ENCODE results near the gene TRA2B. TPM values are rescaled to one million over a fixed set of nuclear protein-coding genes. Genes with fewer than 3 reads are reported as not detected.

TRA2B gene
- 100 to 1,000 TPM; 268 to 301 (median 285) TPM for polyA plus RNA-seq (ENCODE audit: insufficient read length in 4 of 4)

- peak in 3 of 4 donors; percentile 91 to 96 (median 95) for DNase-seq (ENCODE audit: low read depth in 4 of 4, low spot score in 2 of 4)
These were observed at the start of gene TRA2B for GRCh38 chr3:185937689-185938374. TSS of gene TRA2B (minus strand) at chr3:185938014. CDS start at chr3:185937860, 154 bp downstream.

GRCh38 chr3:185986198-185986777 lies 48.5 kb upstream of the TRA2B start:
- DNase-seq (ENCODE audit: low read depth in 4 of 4, low spot score in 2 of 4): no peak

GRCh38 chr3:185984203-185984602 lies 46.4 kb upstream of the TRA2B start:
- DNase-seq (ENCODE audit: low read depth in 4 of 4, low spot score in 2 of 4): no peak

- DNase-seq (ENCODE audit: low read depth in 4 of 4, low spot score in 2 of 4): peak; percentile 37 to 61 (median 48)
These were observed 45.8 kb upstream of the TRA2B start for GRCh38 chr3:185983495-185984141.

GRCh38 chr3:185982632-185983031 lies 44.8 kb upstream of the TRA2B start:
- DNase-seq (ENCODE audit: low read depth in 4 of 4, low spot score in 2 of 4): no peak

GRCh38 chr3:185981621-185982020 lies 43.8 kb upstream of the TRA2B start:
- DNase-seq (ENCODE audit: low read depth in 4 of 4, low spot score in 2 of 4): no peak

- DNase-seq (ENCODE audit: low read depth in 4 of 4, low spot score in 2 of 4): no peak
These were observed 41.9 kb upstream of the TRA2B start for GRCh38 chr3:185979721-185980121.

GRCh38 chr3:185978516-185978915 lies 40.7 kb upstream of the TRA2B start:
- DNase-seq (ENCODE audit: low read depth in 4 of 4, low spot score in 2 of 4): no peak

- DNase-seq (ENCODE audit: low read depth in 4 of 4, low spot score in 2 of 4): no peak
These were observed 39.8 kb upstream of the TRA2B start for GRCh38 chr3:185977679-185978040.

GRCh38 chr3:185976977-185977678 lies 39.3 kb upstream of the TRA2B start:
- DNase-seq (ENCODE audit: low read depth in 4 of 4, low spot score in 2 of 4): peak in 2 of 4 donors; percentile 34 to 36

- DNase-seq (ENCODE audit: low read depth in 4 of 4, low spot score in 2 of 4): no peak
These were observed 38.3 kb upstream of the TRA2B start for GRCh38 chr3:185976100-185976499.

- no peak for DNase-seq (ENCODE audit: low read depth in 4 of 4, low spot score in 2 of 4)
These were observed 33.8 kb upstream of the TRA2B start for GRCh38 chr3:185971579-185971978.

GRCh38 chr3:185968168-185968567 lies 30.4 kb upstream of the TRA2B start:
- no peak for DNase-seq (ENCODE audit: low read depth in 4 of 4, low spot score in 2 of 4)

GRCh38 chr3:185966655-185967054 lies 28.8 kb upstream of the TRA2B start:
- DNase-seq (ENCODE audit: low read depth in 4 of 4, low spot score in 2 of 4): no peak

- no peak for DNase-seq (ENCODE audit: low read depth in 4 of 4, low spot score in 2 of 4)
These were observed 27.7 kb upstream of the TRA2B start for GRCh38 chr3:185965496-185965895.

GRCh38 chr3:185961675-185962232 lies 23.9 kb upstream of the TRA2B start:
- DNase-seq (ENCODE audit: low read depth in 4 of 4, low spot score in 2 of 4): no peak

- no peak for DNase-seq (ENCODE audit: low read depth in 4 of 4, low spot score in 2 of 4)
These were observed 22.9 kb upstream of the TRA2B start for GRCh38 chr3:185960522-185961288.

- peak in 3 of 4 donors; percentile 40 to 51 (median 41) for DNase-seq (ENCODE audit: low read depth in 4 of 4, low spot score in 2 of 4)
These were observed 22.1 kb upstream of the TRA2B start for GRCh38 chr3:185959609-185960521.

- no peak for DNase-seq (ENCODE audit: low read depth in 4 of 4, low spot score in 2 of 4)
These were observed 20.8 kb upstream of the TRA2B start for GRCh38 chr3:185958626-185959025.

Measured in left renal cortex interstitium (tissue), 4 donors.